HG03280 (cell line): ENCODE results near the gene SMOC2.

Experiments
- ATAC-seq: cut with Tn5 transposase; IDR thresholded peaks from one replicate; pipeline ENCODE4 v1.9.1; 2021; ENCODE audit warnings: mild to moderate bottlenecking, moderate library complexity; ENCODE audit not compliant: unreplicated experiment

Gene SMOC2

GRCh38 chr6:168475188-168476013 lies 34.4 kb downstream of the SMOC2 start:
- ATAC-seq: no peak

GRCh38 chr6:168479421-168479820 lies 38.4 kb downstream of the SMOC2 start:
- no peak for ATAC-seq

DNA sequence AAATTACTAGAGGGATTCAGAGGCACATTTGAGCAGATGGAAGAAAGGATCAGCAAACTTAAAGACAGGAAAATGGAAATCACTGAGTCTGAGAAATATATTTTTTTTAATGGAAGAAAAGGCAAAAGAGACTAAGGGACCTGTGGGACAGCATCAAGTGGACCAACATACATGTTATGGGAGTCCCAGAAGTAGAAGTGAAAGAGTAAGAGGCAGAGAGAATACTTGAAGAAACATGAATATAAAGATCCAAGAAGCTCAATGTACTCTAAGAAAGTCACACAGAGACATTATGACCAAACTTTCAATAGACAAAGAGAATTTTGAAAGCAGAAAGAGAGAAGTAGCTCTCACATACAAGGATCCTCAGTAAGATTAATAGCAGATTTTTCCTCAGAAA lies 39.5 kb downstream of the SMOC2 start:
- no peak for ATAC-seq

- no peak for ATAC-seq
Observed at GRCh38 chr6:168485818-168486217, 44.8 kb downstream of the SMOC2 start.

- no peak for ATAC-seq
Observed at GRCh38 chr6:168490757-168491156, 49.8 kb downstream of the SMOC2 start.

DNA sequence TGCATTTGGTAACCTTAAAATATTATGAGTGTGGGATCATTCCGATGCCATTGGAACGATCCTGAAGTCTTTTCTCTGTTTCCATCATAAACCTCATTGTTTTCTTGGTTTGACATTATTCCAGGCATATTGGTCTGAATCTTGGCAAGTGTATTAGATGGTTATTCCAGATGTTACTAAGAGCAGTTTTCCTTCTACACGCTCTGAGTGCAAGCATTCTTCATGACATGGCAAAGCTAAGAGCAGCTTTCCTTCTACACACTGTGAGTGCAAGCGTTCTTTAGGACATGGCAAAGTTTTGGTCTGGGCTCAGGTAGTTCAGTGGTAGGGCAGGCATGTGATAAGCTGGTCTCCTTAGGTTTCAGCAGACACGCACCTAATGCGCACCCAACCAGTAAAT lies 53.0 kb downstream of the SMOC2 start:
- ATAC-seq: no peak

DNA sequence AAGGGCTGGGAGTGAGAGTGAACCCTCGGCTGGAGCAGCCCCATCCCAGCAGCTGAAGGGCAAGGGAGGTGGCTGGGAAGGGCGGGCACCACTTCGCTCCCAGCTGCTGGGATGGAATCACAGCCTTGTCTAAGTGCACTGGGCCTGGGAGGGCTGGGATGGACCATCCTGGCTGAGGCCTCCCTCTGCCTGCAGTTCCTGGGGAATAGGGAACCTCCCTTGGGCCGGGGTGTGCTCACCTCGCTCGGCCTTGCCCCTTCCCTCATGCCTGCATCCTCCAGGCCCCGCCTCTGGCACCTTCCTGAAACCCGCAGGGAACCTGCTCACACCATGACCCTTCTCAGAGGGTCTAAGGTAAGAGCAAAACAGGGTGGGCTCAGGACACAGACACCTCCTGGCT lies 53.7 kb downstream of the SMOC2 start:
- ATAC-seq: no peak

- ATAC-seq: no peak
Observed at GRCh38 chr6:168495133-168495532, 54.1 kb downstream of the SMOC2 start.

GRCh38 chr6:168495636-168496035 lies 54.7 kb downstream of the SMOC2 start:
- ATAC-seq: no peak

- ATAC-seq: no peak
Observed at GRCh38 chr6:168496139-168496996, 55.4 kb downstream of the SMOC2 start.

DNA sequence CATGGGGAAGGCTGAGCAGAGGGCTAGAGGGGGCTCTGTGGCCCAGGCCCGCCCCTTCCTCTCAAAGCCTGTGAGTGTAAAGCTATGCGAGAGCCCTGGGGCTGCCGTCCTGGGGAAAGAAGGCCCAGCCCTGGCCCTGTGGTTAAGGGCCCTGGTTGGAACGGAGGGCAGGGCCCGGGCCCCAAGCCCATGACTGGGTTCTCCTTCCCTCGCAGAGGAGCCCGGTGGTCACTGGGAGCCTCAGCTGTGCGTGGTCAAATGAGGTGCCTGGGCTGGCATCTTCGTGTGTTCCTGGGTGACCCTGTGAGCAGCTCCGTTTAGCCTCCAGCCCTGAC lies 56.0 kb downstream of the SMOC2 start:
- no peak for ATAC-seq

- ATAC-seq: no peak
Observed at GRCh38 chr6:168497381-168497780, 56.4 kb downstream of the SMOC2 start.

- no peak for ATAC-seq
Observed at GRCh38 chr6:168498161-168498843, 57.3 kb downstream of the SMOC2 start.

- no peak for ATAC-seq
Observed at GRCh38 chr6:168499045-168499650, 58.2 kb downstream of the SMOC2 start.

GRCh38 chr6:168500519-168500918 lies 59.5 kb downstream of the SMOC2 start:
- ATAC-seq: no peak

DNA sequence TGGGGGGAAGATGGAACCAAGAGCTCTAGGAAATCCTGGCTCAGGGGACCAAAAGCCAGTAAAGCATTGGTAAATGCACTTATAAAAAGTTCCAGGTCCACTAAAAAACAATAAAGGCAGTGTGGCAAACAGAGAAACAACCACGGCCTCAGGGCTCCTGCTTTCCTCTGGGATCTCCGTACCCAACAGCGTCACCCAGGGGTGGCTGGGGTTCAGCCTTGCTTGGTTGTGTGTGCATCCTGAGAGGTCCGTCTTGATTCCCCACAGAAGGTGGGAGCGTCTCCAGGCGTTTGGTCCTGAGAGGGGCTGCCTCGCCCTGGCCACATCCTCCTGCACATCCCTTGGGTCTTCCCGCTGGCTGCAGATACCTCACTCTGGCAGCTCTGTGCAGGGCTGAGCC lies 60.6 kb downstream of the SMOC2 start:
- ATAC-seq: no peak

DNA sequence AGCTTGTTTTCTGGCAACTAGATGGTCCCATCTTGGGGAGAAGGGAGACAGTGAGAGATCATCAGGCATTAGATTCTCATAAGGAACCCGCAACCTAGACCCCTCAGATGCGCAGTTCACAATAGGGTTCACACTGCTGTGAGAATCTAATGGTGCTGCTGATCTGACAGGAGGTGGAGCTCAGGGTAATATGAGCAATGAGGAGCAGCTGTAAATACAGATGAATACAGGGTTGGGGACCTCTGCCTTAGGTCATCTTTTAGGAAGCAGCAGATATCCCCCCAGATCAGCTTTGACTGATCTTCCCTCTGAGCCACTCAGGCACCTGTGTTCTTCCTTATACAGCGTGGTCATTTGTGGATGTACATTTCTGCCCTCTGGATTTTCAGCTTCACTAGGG lies 63.4 kb downstream of the SMOC2 start:
- no peak for ATAC-seq

DNA sequence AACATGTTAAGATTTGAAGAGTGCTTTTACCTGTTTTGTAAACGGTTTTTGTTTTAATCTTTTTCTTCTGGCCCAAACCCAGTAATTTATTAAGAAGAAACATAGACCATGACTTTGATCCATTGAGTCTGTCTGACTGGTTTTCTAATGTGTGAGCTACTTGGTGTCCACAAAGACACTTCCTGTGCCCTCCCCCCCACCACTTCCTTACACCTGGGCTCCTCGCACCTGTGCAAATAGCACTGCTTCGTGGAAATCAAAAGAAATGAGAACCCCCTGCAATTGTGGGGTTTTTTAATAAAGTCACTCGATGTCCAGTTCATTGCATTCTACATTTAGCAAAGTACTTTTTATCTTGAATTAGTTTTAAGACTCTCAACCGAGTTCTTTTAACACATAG lies 65.5 kb downstream of the SMOC2 start:
- no peak for ATAC-seq

- no peak for ATAC-seq
Observed at GRCh38 chr6:168507297-168507696, 66.3 kb downstream of the SMOC2 start.

- no peak for ATAC-seq
Observed at GRCh38 chr6:168507730-168508129, 66.7 kb downstream of the SMOC2 start.

DNA sequence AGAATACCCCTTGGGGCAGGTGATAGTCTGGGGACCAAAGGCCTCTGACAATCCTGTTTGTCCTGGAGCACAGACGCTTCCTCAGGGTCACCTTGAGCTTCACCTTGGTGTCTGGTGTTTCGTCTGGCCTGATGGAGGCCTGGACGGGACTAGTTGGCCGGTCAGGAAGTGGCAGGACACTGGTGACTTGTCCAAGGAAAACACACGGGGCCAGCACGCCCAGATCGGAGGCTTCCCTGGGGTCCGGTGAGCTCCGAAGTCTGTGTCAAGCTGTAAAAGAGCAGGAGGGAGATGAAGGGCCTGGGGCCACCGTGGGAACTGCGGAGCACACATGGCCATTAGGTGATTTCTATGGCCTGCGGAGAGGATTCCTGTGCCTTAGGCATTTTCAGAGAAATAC lies 67.9 kb downstream of the SMOC2 start:
- ATAC-seq: no peak
